ENCODE measurements around the gene PRKCA.

Gene PRKCA

DNA sequence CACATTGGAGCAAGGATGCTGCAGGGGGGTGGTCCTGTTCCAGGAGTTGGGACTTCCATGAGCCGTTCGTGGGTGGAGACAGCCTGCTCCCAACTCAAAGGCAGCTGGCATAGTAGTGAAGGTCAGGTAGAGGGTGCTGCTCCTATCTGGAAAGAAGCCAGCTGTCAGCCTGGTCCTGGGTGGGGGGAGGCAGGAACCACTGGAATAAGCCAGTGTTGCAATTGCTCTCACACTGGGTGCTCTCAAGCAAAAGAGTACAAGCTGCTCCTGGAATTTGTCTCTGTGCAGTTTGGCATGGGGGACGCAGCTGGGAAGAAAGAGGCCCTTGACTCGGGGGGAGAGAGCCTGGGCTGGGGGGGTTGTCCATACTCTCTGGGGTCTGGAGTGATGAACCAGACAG, 541.2 kb downstream of the PRKCA start:
- TF ChIP-seq TEAD4 (IDR thresholded peaks at IDR 0.05), result no peak
- TF ChIP-seq RAD21 (IDR thresholded peaks at IDR 0.05; ENCODE audit: low read depth), result no peak
- no peak for TF ChIP-seq TCF12 (IDR thresholded peaks at IDR 0.05; ENCODE audit: low read depth)
- no peak for TF ChIP-seq ZBTB7A (IDR thresholded peaks at IDR 0.05; ENCODE audit: low read depth)
- no peak for TF ChIP-seq CREB1 (IDR thresholded peaks at IDR 0.05; ENCODE audit: low read depth)
- TF ChIP-seq, protein P1, sequence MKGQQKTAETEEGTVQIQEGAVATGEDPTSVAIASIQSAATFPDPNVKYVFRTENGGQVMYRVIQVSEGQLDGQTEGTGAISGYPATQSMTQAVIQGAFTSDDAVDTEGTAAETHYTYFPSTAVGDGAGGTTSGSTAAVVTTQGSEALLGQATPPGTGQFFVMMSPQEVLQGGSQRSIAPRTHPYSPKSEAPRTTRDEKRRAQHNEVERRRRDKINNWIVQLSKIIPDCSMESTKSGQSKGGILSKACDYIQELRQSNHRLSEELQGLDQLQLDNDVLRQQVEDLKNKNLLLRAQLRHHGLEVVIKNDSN (IDR thresholded peaks at IDR 0.05), result no peak
- no peak for TF ChIP-seq CEBPB (IDR thresholded peaks at IDR 0.05)
- no peak for TF ChIP-seq YY1 (IDR thresholded peaks at IDR 0.05; ENCODE audit: low read depth)
- TF ChIP-seq EGR1 (IDR thresholded peaks at IDR 0.05), result no peak
- TF ChIP-seq, protein P2, sequence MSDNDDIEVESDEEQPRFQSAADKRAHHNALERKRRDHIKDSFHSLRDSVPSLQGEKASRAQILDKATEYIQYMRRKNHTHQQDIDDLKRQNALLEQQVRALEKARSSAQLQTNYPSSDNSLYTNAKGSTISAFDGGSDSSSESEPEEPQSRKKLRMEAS (IDR thresholded peaks at IDR 0.05), result no peak
- TF ChIP-seq TAF1 (IDR thresholded peaks at IDR 0.05; ENCODE audit: low read depth), result no peak
- TF ChIP-seq NFIC (IDR thresholded peaks at IDR 0.05), result no peak
- TF ChIP-seq EP300 (IDR thresholded peaks at IDR 0.05; ENCODE audit: borderline replicate concordance), result no peak

DNA sequence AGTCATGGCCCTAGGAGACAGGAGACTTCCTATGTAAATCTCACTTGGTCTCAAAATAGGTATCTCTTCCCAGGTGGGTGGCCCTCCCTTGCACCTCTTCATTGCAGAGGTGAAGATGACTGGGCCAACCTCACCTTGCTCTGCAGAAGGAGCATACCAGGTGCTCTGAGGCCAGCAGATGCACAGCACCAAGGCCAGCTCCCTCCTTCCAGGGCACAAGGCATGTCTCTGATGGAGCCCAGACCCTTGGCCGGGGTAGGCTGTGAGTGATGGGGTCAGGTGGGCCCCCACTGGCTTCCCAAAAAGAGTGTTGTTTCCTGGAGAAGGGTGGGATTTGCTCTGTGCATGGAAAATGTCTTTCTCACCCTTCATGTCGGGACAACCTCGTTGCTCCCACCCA, 545.3 kb downstream of the PRKCA start:
- TF ChIP-seq FOXM1 (IDR thresholded peaks at IDR 0.05; ENCODE audit: borderline replicate concordance, low read depth), result no peak
- no peak for TF ChIP-seq NFIC (IDR thresholded peaks at IDR 0.05)
- TF ChIP-seq, protein P2 (IDR thresholded peaks at IDR 0.05), result no peak
- TF ChIP-seq TAF1 (IDR thresholded peaks at IDR 0.05; ENCODE audit: low read depth), result no peak
- no peak for TF ChIP-seq RAD21 (IDR thresholded peaks at IDR 0.05; ENCODE audit: low read depth)
- TF ChIP-seq, protein P3, sequence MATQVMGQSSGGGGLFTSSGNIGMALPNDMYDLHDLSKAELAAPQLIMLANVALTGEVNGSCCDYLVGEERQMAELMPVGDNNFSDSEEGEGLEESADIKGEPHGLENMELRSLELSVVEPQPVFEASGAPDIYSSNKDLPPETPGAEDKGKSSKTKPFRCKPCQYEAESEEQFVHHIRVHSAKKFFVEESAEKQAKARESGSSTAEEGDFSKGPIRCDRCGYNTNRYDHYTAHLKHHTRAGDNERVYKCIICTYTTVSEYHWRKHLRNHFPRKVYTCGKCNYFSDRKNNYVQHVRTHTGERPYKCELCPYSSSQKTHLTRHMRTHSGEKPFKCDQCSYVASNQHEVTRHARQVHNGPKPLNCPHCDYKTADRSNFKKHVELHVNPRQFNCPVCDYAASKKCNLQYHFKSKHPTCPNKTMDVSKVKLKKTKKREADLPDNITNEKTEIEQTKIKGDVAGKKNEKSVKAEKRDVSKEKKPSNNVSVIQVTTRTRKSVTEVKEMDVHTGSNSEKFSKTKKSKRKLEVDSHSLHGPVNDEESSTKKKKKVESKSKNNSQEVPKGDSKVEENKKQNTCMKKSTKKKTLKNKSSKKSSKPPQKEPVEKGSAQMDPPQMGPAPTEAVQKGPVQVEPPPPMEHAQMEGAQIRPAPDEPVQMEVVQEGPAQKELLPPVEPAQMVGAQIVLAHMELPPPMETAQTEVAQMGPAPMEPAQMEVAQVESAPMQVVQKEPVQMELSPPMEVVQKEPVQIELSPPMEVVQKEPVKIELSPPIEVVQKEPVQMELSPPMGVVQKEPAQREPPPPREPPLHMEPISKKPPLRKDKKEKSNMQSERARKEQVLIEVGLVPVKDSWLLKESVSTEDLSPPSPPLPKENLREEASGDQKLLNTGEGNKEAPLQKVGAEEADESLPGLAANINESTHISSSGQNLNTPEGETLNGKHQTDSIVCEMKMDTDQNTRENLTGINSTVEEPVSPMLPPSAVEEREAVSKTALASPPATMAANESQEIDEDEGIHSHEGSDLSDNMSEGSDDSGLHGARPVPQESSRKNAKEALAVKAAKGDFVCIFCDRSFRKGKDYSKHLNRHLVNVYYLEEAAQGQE (IDR thresholded peaks at IDR 0.05; ENCODE audit: low read depth), result peak; percentile 75

DNA sequence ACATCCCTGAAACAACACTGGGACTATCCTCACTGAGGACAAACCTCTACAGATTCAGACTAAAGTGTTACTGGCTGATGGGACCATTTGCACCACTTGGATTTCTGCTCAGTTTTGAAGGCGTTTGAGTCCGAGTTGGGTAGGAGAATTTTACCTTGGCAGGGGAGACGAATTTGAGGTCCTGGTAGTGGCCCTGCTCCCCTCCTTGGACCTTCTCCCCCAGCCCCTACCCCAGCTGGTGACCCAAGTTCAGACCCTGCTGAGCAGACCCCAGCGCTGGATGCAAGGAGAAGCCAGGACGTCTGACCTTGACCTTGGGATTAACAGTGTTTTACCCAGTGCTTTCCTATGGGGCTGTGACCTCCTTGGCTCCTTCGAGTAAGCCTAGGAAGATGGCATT, 546.1 kb downstream of the PRKCA start:
- no peak for TF ChIP-seq CREB1 (IDR thresholded peaks at IDR 0.05; ENCODE audit: low read depth)
- TF ChIP-seq RAD21 (IDR thresholded peaks at IDR 0.05; ENCODE audit: low read depth), result no peak
- no peak for TF ChIP-seq TAF1 (IDR thresholded peaks at IDR 0.05; ENCODE audit: low read depth)
- TF ChIP-seq NFIC (IDR thresholded peaks at IDR 0.05), result no peak
- TF ChIP-seq ZBTB7A (IDR thresholded peaks at IDR 0.05; ENCODE audit: low read depth), result no peak
- TF ChIP-seq TEAD4 (IDR thresholded peaks at IDR 0.05), result no peak
- TF ChIP-seq, protein P1 (IDR thresholded peaks at IDR 0.05), result no peak
- TF ChIP-seq CEBPB (IDR thresholded peaks at IDR 0.05), result no peak
- TF ChIP-seq, protein P2 (IDR thresholded peaks at IDR 0.05), result no peak
- no peak for TF ChIP-seq EGR1 (IDR thresholded peaks at IDR 0.05)
- no peak for TF ChIP-seq TCF12 (IDR thresholded peaks at IDR 0.05; ENCODE audit: low read depth)
- TF ChIP-seq, protein P3 (IDR thresholded peaks at IDR 0.05; ENCODE audit: low read depth), result no peak
- no peak for TF ChIP-seq YY1 (IDR thresholded peaks at IDR 0.05; ENCODE audit: low read depth)
- TF ChIP-seq EP300 (IDR thresholded peaks at IDR 0.05; ENCODE audit: borderline replicate concordance), result no peak
- no peak for TF ChIP-seq FOXM1 (IDR thresholded peaks at IDR 0.05; ENCODE audit: borderline replicate concordance, low read depth)

DNA sequence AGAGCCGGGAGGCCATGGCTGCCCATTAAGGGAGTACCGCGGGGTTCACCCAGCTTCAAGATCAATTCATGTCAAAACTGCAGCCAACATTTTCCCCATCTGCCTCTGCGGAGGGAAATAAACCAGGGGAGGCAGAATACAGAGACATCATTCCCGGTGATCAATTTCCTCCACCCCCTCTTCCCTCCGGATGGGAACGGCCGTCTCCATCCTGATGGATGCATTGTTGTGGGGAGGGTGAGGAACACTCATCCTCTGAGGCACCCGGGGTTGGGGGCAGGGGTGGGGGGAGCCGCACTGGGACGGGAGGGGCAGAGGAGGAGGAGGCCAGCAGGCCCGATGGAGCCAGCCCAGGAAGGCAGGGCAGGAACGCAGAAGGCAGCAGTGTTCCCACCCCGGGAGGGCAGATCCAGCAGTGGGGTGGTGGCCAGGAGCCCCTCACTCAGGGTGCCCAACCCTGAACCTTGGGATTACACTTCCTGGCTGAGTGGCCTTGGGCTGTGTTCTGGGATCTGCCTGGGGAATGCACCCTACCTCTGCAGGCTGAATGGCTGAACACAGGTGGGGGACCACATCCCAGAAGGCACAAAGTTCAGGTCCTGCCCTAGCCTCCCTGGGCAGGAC, 546.7 kb downstream of the PRKCA start:
- TF ChIP-seq EGR1 (IDR thresholded peaks at IDR 0.05), result no peak

DNA sequence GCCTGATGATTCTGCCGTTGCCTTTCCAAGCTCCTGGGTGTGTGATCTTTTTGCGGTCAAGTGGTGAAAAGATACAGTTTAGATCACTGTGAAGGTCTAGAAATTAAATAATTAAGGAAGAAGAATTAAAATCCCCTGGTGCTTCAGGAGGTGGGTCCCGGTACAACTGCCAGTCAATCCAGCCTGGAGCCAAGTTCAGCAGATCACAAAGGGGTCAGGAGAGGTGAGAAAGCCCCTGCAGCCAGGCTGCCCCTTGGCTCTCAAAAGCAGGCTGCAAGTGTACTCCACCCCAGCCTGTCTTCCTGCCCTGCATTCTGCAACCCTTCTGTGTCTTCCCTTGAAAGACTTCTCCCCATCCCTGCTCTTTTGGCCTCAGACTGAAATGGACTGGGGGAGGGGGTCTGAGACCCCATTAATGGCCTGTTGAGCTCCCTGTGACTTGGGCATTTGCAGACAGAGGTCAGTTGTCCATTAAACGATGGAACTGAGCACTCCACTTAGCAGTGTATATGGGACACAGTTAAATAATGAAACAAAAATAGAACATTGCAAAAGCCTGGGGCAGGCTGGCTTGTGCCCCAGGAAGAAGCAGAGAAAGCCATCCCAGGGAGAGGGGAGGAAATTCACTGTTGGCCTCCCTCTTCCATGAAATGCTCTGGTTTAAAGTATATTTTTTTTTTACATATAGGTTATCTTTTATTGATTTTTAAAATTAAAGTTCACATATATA, 547.6 kb downstream of the PRKCA start:
- TF ChIP-seq NFIC (IDR thresholded peaks at IDR 0.05) (no peak), EGR1 (IDR thresholded peaks at IDR 0.05) (no peak), CEBPB (IDR thresholded peaks at IDR 0.05) (no peak)
- TF ChIP-seq, protein P1 (IDR thresholded peaks at IDR 0.05), result no peak
